Mammary epithelial cell (primary cell): ENCODE results near the gene GPR65.

ENCODE experiments used
- CTCF ChIP-seq, 2 donors: IDR thresholded peaks in 1 of 2; conservative IDR thresholded peaks in 1 of 2; 2 replicates each; pipeline ENCODE4 v1.5.1; 2011 to 2012; ENCODE audit warnings: inconsistent platforms in 2 of 2, low read length in 2 of 2, mild to moderate bottlenecking in 2 of 2, control low read depth in 1 of 2, low read depth in 1 of 2; ENCODE audit not compliant: insufficient read depth in 1 of 2; ENCODE audit errors: extremely low read depth in 1 of 2
- EZH2 ChIP-seq: IDR thresholded peaks from 2 replicates; pipeline ENCODE4 v1.6.1; 2012; ENCODE audit warnings: low read length, inconsistent platforms, borderline replicate concordance

- TF ChIP-seq CTCF (conservative IDR thresholded peaks at IDR 0.05 in 1 of 2, IDR thresholded peaks at IDR 0.05 in 1 of 2; ENCODE audit: extremely low read depth in 1 of 2, insufficient read depth in 1 of 2, low read depth in 1 of 2, low read length in 2 of 2) (no peak), EZH2 (no peak)
Measured at GRCh38 chr14:87990682-87991081, 14.3 kb upstream of the GPR65 start.
